GM10266 (cell line): Measurements from ENCODE around the gene AMHR2.
"Not testable (repeated sequence)": the region's sequence is repeated elsewhere in the genome, so short reads cannot be mapped to it uniquely, and the experiment has no call there.

Source experiments
- DNase-seq: peaks from one replicate; pipeline ENCODE4 v3.0.0; 2012; ENCODE audit errors: extremely low spot score
- CTCF ChIP-seq: IDR thresholded peaks from 2 replicates; pipeline ENCODE4 v1.5.1; 2012; ENCODE audit warnings: mild to moderate bottlenecking, low read depth; ENCODE audit not compliant: control insufficient read depth, insufficient read depth; ENCODE audit errors: missing control alignments

The AMHR2 gene

DNA sequence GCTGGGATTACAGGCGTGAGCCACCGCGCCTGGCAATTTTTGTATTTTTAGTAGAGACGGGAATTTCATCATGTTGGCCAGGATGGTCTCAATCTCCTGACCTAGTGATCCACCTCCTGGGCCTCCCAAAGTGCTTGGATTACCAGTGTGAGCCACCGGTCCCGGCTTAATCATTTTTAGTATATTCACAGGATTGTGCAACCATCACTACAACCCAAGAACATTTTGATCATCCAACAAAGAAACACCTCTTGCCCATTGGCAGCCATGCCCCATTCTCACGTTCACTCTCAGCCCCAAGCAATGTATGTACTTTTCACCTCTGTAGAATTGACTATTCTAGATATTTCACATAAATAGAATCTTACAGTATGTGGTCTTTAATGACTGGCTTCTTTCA, 23.8 kb upstream of the AMHR2 start:
- no peak for TF ChIP-seq CTCF
- no peak for DNase-seq

- DNase-seq, result not testable (repeated sequence)
Measured at GRCh38 chr12:53402351-53402750, 21.3 kb upstream of the AMHR2 start.

DNA sequence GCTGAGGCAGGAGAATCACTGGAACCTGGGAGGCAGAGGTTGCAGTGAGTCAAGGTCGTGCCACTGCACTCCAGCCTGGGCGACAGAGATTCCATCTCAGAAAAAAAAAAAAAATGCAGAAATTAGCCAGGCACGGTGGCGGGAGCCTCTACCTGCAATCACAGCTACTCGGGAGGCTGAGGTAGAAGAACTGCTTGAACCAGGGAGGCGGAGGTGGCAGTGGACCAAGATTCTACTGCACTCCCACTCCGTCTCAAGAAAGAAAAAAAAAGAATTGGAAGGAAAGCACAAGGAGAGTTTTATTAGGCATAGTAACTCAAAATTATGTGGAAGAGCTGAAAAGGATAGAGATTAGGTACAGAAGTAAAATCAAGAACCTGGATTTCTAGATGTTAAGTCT, 20.8 kb upstream of the AMHR2 start:
- TF ChIP-seq CTCF, result no peak
- no peak for DNase-seq

DNA sequence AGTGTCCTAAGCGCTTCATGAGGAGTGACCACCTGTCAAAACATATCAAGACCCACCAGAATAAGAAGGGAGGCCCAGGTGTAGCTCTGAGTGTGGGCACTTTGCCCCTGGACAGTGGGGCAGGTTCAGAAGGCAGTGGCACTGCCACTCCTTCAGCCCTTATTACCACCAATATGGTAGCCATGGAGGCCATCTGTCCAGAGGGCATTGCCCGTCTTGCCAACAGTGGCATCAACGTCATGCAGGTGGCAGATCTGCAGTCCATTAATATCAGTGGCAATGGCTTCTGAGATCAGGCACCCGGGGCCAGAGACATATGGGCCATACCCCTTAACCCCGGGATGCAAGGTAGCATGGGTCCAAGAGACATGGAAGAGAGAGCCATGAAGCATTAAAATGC, 12.7 kb upstream of the AMHR2 start:
- DNase-seq, result no peak
- TF ChIP-seq CTCF, result no peak

DNA sequence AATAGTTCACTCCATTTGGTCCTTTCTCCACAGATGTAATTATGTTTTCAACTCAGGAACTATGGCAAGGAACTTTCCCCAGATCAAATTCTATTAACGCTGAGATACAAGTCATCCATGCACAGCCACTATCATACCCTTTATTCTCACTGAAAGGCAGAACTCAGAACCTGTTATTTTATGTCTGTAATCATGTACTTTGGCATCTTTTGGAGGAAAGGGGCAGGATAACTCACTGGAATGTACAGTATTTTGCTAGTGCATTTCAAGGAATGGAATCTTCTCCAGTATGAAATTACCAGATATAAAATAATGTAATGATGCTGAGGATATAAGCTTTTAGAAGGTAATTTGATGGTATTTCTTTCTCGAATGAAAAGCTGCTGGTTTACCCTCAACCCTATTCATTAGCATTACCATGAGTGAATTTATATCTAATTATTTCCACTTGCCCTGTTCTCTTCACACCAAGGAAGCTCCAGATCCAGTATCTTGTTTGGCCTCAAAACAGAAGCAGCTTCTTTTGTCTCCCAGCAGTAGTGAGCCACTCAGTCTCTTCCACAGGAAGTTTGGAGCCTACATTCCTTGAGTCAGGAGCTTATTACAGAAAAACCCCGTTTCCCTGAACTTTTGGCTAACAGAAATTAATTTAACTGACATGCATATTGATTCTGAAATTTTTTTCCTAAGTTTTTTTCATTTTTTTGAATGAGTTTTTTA, 10.0 kb upstream of the AMHR2 start:
- DNase-seq, result no peak
- no peak for TF ChIP-seq CTCF

DNA sequence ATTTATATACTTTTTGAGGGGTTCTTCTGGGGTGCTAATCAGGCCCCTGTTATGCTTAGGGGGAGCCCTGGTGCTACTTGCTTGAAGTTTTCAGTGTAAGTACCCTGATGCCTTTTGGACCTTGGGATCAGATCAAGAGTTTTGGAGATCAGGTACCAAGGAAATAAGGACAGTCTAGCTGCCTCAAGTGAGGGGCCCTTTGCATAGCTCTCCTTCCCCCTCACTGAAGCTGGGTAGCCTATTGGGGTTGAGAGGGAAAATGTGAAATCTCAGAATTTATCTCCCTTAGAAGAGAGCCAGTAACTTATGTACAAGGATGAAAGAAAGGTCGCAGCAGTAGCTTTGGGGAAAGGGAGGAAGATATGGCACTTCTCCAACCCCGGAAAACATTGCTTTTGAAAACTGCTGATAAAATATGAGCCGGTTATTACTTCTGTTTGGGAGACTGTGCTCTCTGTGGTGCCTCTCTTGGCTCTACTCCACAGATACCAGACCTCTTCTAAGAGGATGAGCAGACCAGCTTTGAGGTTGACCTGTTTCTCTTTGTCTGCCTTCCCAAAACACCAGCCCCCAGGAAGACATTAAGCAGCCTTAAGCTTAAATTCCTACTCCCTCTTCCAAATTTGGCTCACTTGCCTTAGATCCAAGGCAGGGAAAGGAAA, 8.8 kb upstream of the AMHR2 start:
- no peak for TF ChIP-seq CTCF
- no peak for DNase-seq

- DNase-seq, result not testable (repeated sequence)
Measured at GRCh38 chr12:53415752-53416389, 7.8 kb upstream of the AMHR2 start.

DNA sequence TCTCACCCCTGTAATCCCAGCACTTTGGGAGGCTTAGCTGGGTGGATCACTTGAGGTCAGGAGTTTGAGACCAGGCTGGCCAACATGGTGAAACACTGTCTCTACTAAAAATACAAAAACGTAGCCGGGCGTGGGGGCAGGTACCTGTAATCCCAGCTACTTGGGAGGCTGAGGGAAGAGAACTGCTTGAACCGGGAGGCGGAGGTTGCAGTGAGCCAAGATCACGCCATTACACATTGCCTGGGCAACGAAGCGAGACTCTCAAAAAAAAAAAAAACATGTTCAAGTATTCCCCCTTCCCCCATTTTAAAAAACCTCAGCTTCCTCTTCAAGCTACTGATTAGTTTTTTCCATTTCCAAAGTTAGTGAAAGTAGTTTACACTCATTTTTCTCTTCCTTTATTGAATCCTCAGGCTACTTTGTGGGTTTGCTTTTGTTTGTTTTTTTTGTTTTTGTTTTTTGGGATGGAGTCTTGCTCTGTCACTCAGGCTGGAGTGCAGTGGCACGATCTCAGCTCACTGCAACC, 6.3 kb upstream of the AMHR2 start:
- peak; percentile 42 for DNase-seq
